Measurements from ENCODE around the gene PLD1.
"Not testable (repeated sequence)": the region's sequence is repeated elsewhere in the genome, so short reads cannot be mapped to it uniquely, and the experiment has no call there.

PLD1 gene

GRCh38 chr3:171563298-171563697, 247.0 kb downstream of the PLD1 start:
- Histone ChIP-seq H3K9me3 (no peaks in the 10 kb centered on the region), H3K27me3 (no peaks in the 10 kb centered on the region), H3K36me3 (no peaks in the 10 kb centered on the region), H3K4me3 (ENCODE audit: low read depth, low read length) (no peak overlapping the region), H3K4me1 (peaks cover 12% of the 10 kb centered on the region)
- no peak for DNase-seq
- peak; percentile 14; the same call in 1 of the 2 replicates for TF ChIP-seq CTCF (IDR thresholded peaks at IDR 0.05; ENCODE audit: low read depth, low read length)

GRCh38 chr3:171562459-171562858, 247.8 kb downstream of the PLD1 start:
- H3K9me3 ChIP-seq; H3K36me3 ChIP-seq; H3K4me3 ChIP-seq (ENCODE audit: low read depth, low read length); H3K27me3 ChIP-seq; DNase-seq: not testable (repeated sequence)
- peaks cover 12% of the 10 kb centered on the region for H3K4me1 ChIP-seq

- no peaks in the 10 kb centered on the region for H3K36me3 ChIP-seq
- H3K9me3 ChIP-seq, result no peaks in the 10 kb centered on the region
- no peak overlapping the region for H3K4me3 ChIP-seq (ENCODE audit: low read depth, low read length)
- no peak for TF ChIP-seq CTCF (IDR thresholded peaks at IDR 0.05; ENCODE audit: low read depth, low read length)
- no peak for DNase-seq
- H3K27me3 ChIP-seq, result no peaks in the 10 kb centered on the region
- H3K4me1 ChIP-seq, result peaks cover 17% of the 10 kb centered on the region
These were observed 248.5 kb downstream of the PLD1 start for GRCh38 chr3:171561596-171562323.

GRCh38 chr3:171559586-171559985, 250.7 kb downstream of the PLD1 start:
- DNase-seq, result no peak
- H3K4me1 ChIP-seq, result peaks cover 14% of the 10 kb centered on the region
- no peaks in the 10 kb centered on the region for H3K27me3 ChIP-seq
- H3K36me3 ChIP-seq, result no peaks in the 10 kb centered on the region
- no peak overlapping the region for H3K4me3 ChIP-seq (ENCODE audit: low read depth, low read length)
- TF ChIP-seq CTCF (IDR thresholded peaks at IDR 0.05; ENCODE audit: low read depth, low read length), result no peak
- H3K9me3 ChIP-seq, result no peaks in the 10 kb centered on the region

- no peak for DNase-seq
- peaks cover 14% of the 10 kb centered on the region for H3K4me1 ChIP-seq
These were observed 252.0 kb downstream of the PLD1 start for GRCh38 chr3:171558188-171558696.

GRCh38 chr3:171557173-171557572, 253.1 kb downstream of the PLD1 start:
- Histone ChIP-seq H3K4me3 (ENCODE audit: low read depth, low read length) (peak overlapping the region; percentile 41; the same call in 1 of the 2 replicates), H3K9me3 (no peaks in the 10 kb centered on the region), H3K36me3 (no peaks in the 10 kb centered on the region), H3K27me3 (no peaks in the 10 kb centered on the region), H3K4me1 (peaks cover 15% of the 10 kb centered on the region)
- no peak for TF ChIP-seq CTCF (IDR thresholded peaks at IDR 0.05; ENCODE audit: low read depth, low read length)
- no peak for DNase-seq

More at GRCh38 chr3:171558188-171558696, 252.0 kb downstream of the PLD1 start:
- Histone ChIP-seq H3K27me3 (no peaks in the 10 kb centered on the region), H3K9me3 (no peaks in the 10 kb centered on the region), H3K4me3 (ENCODE audit: low read depth, low read length) (no peak overlapping the region), H3K36me3 (no peaks in the 10 kb centered on the region)
- TF ChIP-seq CTCF (IDR thresholded peaks at IDR 0.05; ENCODE audit: low read depth, low read length), result peak; percentile 12; the same call in 1 of the 2 replicates

Data from BE2C (cell line).